Measurements from ENCODE around the gene KLRC2. TPM values are rescaled to one million over a fixed set of nuclear protein-coding genes. Genes with fewer than 3 reads are reported as not detected.
"Not testable (repeated sequence)": the region's sequence is repeated elsewhere in the genome, so short reads cannot be mapped to it uniquely, and the experiment has no call there.

Gene KLRC2
- total RNA-seq, 2 experiments from 2014 or later: not detected

GRCh38 chr12:10396176-10396575 lies 39.6 kb downstream of the KLRC2 start:
- DNase-seq; CTCF ChIA-PET; POLR2A ChIA-PET; H3K4me3 Mint-ChIP-seq; H3K4me1 Mint-ChIP-seq; H3K27ac Mint-ChIP-seq; H3K36me3 Mint-ChIP-seq (ENCODE audit: low read depth); H3K9me3 Mint-ChIP-seq: not testable (repeated sequence)
- peaks cover 14% of the 10 kb centered on the region for H3K27me3 Mint-ChIP-seq

- Mint-ChIP-seq H3K27ac (no peak overlapping the region), H3K4me3 (no peak overlapping the region), H3K36me3 (ENCODE audit: low read depth) (no peaks in the 10 kb centered on the region), H3K9me3 (no peaks in the 10 kb centered on the region), H3K4me1 (peaks cover 8% of the 10 kb centered on the region), H3K27me3 (peaks cover 11% of the 10 kb centered on the region)
- no peak for DNase-seq
- CTCF ChIA-PET: no interaction called here
- POLR2A ChIA-PET: no interaction called here
Observed at GRCh38 chr12:10395390-10395998, 40.3 kb downstream of the KLRC2 start.

- H3K27ac Mint-ChIP-seq; H3K9me3 Mint-ChIP-seq; H3K36me3 Mint-ChIP-seq (ENCODE audit: low read depth); CTCF ChIA-PET; H3K4me1 Mint-ChIP-seq; H3K4me3 Mint-ChIP-seq; POLR2A ChIA-PET; DNase-seq: not testable (repeated sequence)
- H3K27me3 Mint-ChIP-seq: peaks cover 14% of the 10 kb centered on the region
Observed at GRCh38 chr12:10394531-10395152, 41.2 kb downstream of the KLRC2 start.

GRCh38 chr12:10393291-10393690 lies 42.5 kb downstream of the KLRC2 start:
- POLR2A ChIA-PET: no interaction called here
- no peak overlapping the region for H3K27ac Mint-ChIP-seq
- CTCF ChIA-PET: no interaction called here

GRCh38 chr12:10392394-10392930 lies 43.3 kb downstream of the KLRC2 start:
- Mint-ChIP-seq H3K27me3 (peaks cover 14% of the 10 kb centered on the region), H3K4me1 (peaks cover 10% of the 10 kb centered on the region), H3K27ac (no peak overlapping the region), H3K9me3 (no peaks in the 10 kb centered on the region), H3K4me3 (no peak overlapping the region), H3K36me3 (ENCODE audit: low read depth) (no peaks in the 10 kb centered on the region)
- ChIA-PET CTCF (interaction anchor here (0.5 kb wide), 1 partner anchor 360 kb away, joined by 4 read pairs; no protein-coding TSS in a partner anchor), POLR2A (interaction anchor here (0.6 kb wide), 1 partner anchor 256 kb away, joined by 3 read pairs; no protein-coding TSS in a partner anchor)
- no peak for DNase-seq

More at GRCh38 chr12:10393291-10393690, 42.5 kb downstream of the KLRC2 start:
- Mint-ChIP-seq H3K4me1 (peaks cover 10% of the 10 kb centered on the region), H3K27me3 (peaks cover 13% of the 10 kb centered on the region), H3K4me3 (no peak overlapping the region), H3K9me3 (no peaks in the 10 kb centered on the region), H3K36me3 (ENCODE audit: low read depth) (no peaks in the 10 kb centered on the region)
- DNase-seq: no peak

- POLR2A ChIA-PET; H3K4me1 Mint-ChIP-seq; H3K4me3 Mint-ChIP-seq; DNase-seq; H3K27ac Mint-ChIP-seq; H3K9me3 Mint-ChIP-seq; H3K36me3 Mint-ChIP-seq (ENCODE audit: low read depth): not testable (repeated sequence)
- H3K27me3 Mint-ChIP-seq: peaks cover 17% of the 10 kb centered on the region
- CTCF ChIA-PET: interaction anchor here (0.6 kb wide), 1 partner anchor 1308 kb away, joined by 5 read pairs; no protein-coding TSS in a partner anchor
Observed at GRCh38 chr12:10390991-10391390, 44.8 kb downstream of the KLRC2 start.

- peaks cover 23% of the 10 kb centered on the region for H3K27me3 Mint-ChIP-seq
- ChIA-PET CTCF (no interaction called here), POLR2A (no interaction called here)
- no peak within 1 kb of the TSS for H3K27ac Mint-ChIP-seq
- H3K4me1 Mint-ChIP-seq: peaks cover 3% of the 10 kb centered on the region
- H3K4me3 Mint-ChIP-seq: no peak within 1 kb of the TSS
- no peak for DNase-seq
- no peaks in the 10 kb centered on the region for H3K36me3 Mint-ChIP-seq (ENCODE audit: low read depth)
- H3K9me3 Mint-ChIP-seq: no peaks in the 10 kb centered on the region
Observed at GRCh38 chr12:10389904-10390303, 45.9 kb downstream of the KLRC2 start, which contains the start of gene KLRK1. TSS of gene KLRK1 (minus strand) at chr12:10390041. CDS start at chr12:10388810, 1,231 bp downstream.

GRCh38 chr12:10388624-10389413 lies 47.0 kb downstream of the KLRC2 start:
- Mint-ChIP-seq H3K9me3 (peaks cover 2% of the 10 kb centered on the region), H3K36me3 (ENCODE audit: low read depth) (no peaks in the 10 kb centered on the region), H3K27me3 (peaks cover 29% of the 10 kb centered on the region), H3K4me1 (peaks cover 1% of the 10 kb centered on the region), H3K4me3 (no peak overlapping the region), H3K27ac (no peak overlapping the region)
- DNase-seq: no peak
- ChIA-PET CTCF (no interaction called here), POLR2A (no interaction called here)

- H3K36me3 Mint-ChIP-seq (ENCODE audit: low read depth); DNase-seq; H3K27ac Mint-ChIP-seq; H3K9me3 Mint-ChIP-seq; POLR2A ChIA-PET; H3K4me1 Mint-ChIP-seq; H3K4me3 Mint-ChIP-seq; CTCF ChIA-PET: not testable (repeated sequence)
- H3K27me3 Mint-ChIP-seq: peaks cover 31% of the 10 kb centered on the region
Observed at GRCh38 chr12:10387498-10387897, 48.3 kb downstream of the KLRC2 start.

GRCh38 chr12:10386857-10387256 lies 49.0 kb downstream of the KLRC2 start:
- CTCF ChIA-PET: no interaction called here

GRCh38 chr12:10385166-10385613 lies 50.6 kb downstream of the KLRC2 start:
- CTCF ChIA-PET: no interaction called here
- H3K4me3 Mint-ChIP-seq: no peak overlapping the region
- no peak for DNase-seq
- H3K27me3 Mint-ChIP-seq: peaks cover 28% of the 10 kb centered on the region
- peaks cover 1% of the 10 kb centered on the region for H3K4me1 Mint-ChIP-seq
- no peaks in the 10 kb centered on the region for H3K36me3 Mint-ChIP-seq (ENCODE audit: low read depth)
- POLR2A ChIA-PET: no interaction called here
- H3K9me3 Mint-ChIP-seq: peaks cover 2% of the 10 kb centered on the region
- H3K27ac Mint-ChIP-seq: no peak overlapping the region

More at GRCh38 chr12:10386857-10387256, 49.0 kb downstream of the KLRC2 start:
- Mint-ChIP-seq H3K4me3 (no peak overlapping the region), H3K36me3 (ENCODE audit: low read depth) (no peaks in the 10 kb centered on the region), H3K27me3 (peaks cover 30% of the 10 kb centered on the region), H3K27ac (no peak overlapping the region), H3K9me3 (peaks cover 2% of the 10 kb centered on the region), H3K4me1 (peaks cover 1% of the 10 kb centered on the region)
- POLR2A ChIA-PET: no interaction called here
- DNase-seq: no peak

- ChIA-PET CTCF (no interaction called here), POLR2A (no interaction called here)
- no peaks in the 10 kb centered on the region for H3K4me1 Mint-ChIP-seq
- no peak overlapping the region for H3K4me3 Mint-ChIP-seq
- no peaks in the 10 kb centered on the region for H3K36me3 Mint-ChIP-seq (ENCODE audit: low read depth)
- DNase-seq: no peak
- H3K9me3 Mint-ChIP-seq: peaks cover 2% of the 10 kb centered on the region
- peaks cover 27% of the 10 kb centered on the region for H3K27me3 Mint-ChIP-seq
- H3K27ac Mint-ChIP-seq: no peak overlapping the region
Observed at GRCh38 chr12:10384191-10384590, 51.6 kb downstream of the KLRC2 start.
